ENCODE results near the gene TAF11L10.
"Not testable (repeated sequence)": the region's sequence is repeated elsewhere in the genome, so short reads cannot be mapped to it uniquely, and the experiment has no call there.

TAF11L10 gene

DNA sequence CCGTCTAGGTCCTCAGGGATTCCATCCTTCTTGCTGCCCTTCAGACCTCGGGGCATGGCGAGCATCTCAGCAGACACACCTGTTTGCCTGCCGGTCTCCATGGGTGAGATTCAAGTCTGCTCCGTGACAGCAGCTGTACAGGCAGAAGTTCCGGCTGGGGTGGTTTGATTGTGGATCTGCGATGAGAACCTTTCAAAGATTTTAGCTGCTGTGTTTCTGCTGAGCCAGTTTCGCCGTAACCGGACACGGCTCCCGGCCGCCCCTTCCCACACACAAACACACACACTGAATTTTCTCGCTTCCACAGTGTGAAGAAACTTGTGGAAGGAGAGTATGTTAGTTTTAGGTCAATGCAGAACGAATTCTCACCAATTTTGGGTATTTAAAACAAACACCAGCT, at the start of gene TAF11L10:
TSS of gene TAF11L10 (minus strand) at position 101 of the 400 bp plus-strand sequence.
- not testable (repeated sequence) for DNase-seq

GRCh38 chr5:17634160-17634559, 36.5 kb upstream of the TAF11L10 start, which contains the start of gene TAF11L14:
TAF11L14 (plus strand) TSS chr5:17634460.
- no peak for DNase-seq

DNA sequence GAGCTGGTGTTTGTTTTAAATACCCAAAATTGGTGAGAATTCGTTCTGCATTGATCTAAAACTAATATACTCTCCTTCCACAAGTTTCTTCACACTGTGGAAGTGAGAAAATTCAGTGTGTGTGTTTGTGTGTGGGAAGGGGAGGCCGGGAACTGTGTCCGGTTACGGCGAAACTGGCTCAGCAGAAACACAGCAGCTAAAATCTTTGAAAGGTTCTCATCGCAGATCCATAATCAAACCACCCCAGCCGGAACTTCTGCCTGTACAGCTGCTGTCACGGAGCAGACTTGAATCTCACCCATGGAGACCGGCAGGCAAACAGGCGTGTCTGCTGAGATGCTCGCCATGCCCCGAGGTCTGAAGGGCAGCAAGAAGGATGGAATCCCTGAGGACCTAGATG, 34.2 kb upstream of the TAF11L10 start, which contains the start of gene TAF11L13:
TSS of gene TAF11L13 (plus strand) at position 301 of the 400 bp plus-strand sequence.
- DNase-seq, result not testable (repeated sequence)

DNA sequence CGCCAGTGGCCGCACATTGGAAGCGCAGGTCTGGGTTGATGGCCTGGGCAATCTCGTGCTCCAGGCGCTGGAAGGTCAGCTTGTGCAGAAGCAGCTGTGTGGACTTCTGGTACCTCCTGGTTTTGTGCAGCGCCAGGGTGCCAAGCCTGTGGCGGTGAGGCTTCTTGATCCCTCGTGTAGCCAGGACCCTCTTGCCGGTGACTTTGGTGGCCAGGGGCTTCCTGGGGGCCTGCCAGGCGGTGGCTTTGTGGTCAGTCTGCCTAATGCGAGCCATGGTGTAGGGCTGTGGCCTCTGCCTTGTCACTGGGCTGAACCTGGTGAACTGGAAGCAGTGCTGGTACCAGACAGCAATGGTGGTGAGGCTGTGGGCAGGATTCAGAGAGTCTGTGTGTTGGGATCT, 28.1 kb upstream of the TAF11L10 start:
- no peak for DNase-seq

DNA sequence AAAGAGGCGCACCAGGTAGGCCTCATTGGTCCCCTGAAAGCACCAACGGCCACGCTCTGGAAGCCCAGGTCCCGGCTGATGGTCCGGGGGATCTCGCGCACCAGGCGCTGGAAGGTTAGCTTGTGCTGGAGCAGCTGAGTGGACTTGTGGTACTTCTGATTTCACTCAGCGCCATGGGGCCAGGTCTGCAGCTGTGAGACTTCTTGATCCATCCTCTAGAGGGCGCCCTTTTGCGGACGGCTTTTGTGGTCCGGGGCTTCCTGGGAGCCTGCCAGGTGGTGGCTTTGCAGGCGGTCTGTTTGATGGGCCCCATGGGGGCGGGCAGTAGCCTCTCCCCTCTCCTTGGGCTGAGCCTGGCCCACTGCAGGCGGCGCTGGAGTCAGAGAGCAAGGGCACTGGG, 23.0 kb upstream of the TAF11L10 start:
- DNase-seq, result no peak

- no peak for DNase-seq
Observed at GRCh38 chr5:17619354-17619753, 21.7 kb upstream of the TAF11L10 start.

GRCh38 chr5:17614872-17615605, 17.4 kb upstream of the TAF11L10 start:
- no peak for DNase-seq

- DNase-seq, result not testable (repeated sequence)
Observed at GRCh38 chr5:17610092-17610491, 12.5 kb upstream of the TAF11L10 start, which contains the start of gene TAF11L12. TAF11L12 (plus strand) TSS chr5:17610392.

DNA sequence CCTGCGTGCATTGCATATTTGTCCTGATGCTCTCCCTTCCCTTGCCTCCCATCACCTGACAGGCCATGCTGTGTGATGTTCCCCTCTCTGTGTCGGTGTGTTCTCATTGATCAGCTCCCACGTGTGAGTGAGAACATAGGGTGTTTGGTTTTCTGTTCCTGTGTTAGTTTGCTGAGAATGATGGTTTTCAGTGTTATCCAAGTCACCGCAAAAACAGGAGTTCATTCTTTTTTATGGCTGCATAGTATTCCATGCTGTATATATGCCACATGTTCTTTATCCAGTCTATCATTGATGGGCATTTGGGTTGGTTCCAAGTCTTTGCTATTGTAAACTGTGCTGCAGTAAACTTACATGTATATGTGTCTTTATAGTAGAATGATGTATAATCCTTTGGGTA, 9.8 kb upstream of the TAF11L10 start:
- not testable (repeated sequence) for DNase-seq

- no peak for DNase-seq
Observed at GRCh38 chr5:17604951-17605350, 7.3 kb upstream of the TAF11L10 start.

DNA sequence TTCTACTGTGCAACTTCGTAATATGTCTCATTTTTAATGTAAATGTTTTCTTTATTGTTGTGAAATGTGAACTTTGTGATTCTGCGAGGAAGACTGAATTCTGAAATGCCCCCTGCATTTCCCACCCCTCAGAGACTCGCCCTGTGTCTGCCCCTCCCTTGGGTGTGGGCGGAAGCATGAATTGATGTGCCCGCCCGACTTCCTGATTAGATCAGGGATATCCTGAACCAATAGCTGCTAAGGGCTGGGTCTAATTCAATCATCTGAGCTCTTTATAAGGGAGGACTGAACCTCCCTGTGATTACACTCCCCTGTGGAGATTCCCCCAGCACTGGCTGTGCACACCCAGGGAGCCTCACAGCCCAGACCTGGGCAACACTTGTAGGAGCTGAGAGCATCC, 6.3 kb upstream of the TAF11L10 start, which contains the start of gene TAF11L11:
TSS of gene TAF11L11 (plus strand) at position 304 of the 400 bp plus-strand sequence.
- DNase-seq, result not testable (repeated sequence)

GRCh38 chr5:17594255-17594654, 3.4 kb downstream of the TAF11L10 start, which contains the start of gene TAF11L9:
TAF11L9 (minus strand) TSS chr5:17594394.
- not testable (repeated sequence) for DNase-seq

- DNase-seq, result not testable (repeated sequence)
Observed at GRCh38 chr5:17590860-17591259, 6.8 kb downstream of the TAF11L10 start, which contains the start of gene TAF11L8. TAF11L8 (minus strand) TSS chr5:17590960.

- not testable (repeated sequence) for DNase-seq
Observed at GRCh38 chr5:17585658-17586057, 12.0 kb downstream of the TAF11L10 start, which contains the start of gene TAF11L7. TAF11L7 (minus strand) TSS chr5:17585758.
